Thyroid gland (tissue), 4 donors: ENCODE results near the gene HID1.

ENCODE experiments used
- POLR2A ChIP-seq, 2 donors: fragments of 450-650 bp; IDR thresholded peaks; one replicate each; pipeline ENCODE4 v1.6.1; 2017; ENCODE audit warnings: antibody characterized with exemption in 2 of 2, mild to moderate bottlenecking in 2 of 2, moderate library complexity in 1 of 2
- TF ChIP-seq, protein P1 (sequence below), 6 experiments: fragments of 200-600 bp in 3 of 6; fragments of 450-650 bp in 3 of 6; sonication (generic) in 3 of 6; IDR thresholded peaks; one replicate each; pipeline ENCODE4 v1.5.1; 2016 to 2019; ENCODE audit warnings: antibody characterized with exemption in 6 of 6, mild to moderate bottlenecking in 2 of 6, inconsistent platforms in 1 of 6, moderate library complexity in 1 of 6

DNA sequence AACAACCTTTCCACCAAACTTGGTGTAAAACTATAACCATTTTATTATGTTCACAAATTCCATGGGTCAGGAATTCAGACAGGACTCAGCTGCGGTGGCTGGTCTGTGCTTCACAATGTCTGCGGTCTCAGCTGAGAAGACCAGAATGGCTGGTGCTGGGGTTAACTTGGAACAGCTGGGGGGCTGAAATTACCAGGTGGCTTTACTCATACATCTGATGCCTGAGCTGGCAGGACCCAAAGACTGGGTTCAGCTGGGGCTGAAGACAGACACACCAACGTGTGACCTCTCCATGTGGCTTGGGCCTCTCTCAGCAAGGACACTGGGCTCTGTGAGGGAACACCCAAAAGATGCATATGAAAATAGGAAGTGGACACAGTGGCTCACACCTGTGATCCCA is 5.7 kb upstream of the HID1 start:
- TF ChIP-seq POLR2A (IDR thresholded peaks at IDR 0.05): no peak
- TF ChIP-seq, protein P1, sequence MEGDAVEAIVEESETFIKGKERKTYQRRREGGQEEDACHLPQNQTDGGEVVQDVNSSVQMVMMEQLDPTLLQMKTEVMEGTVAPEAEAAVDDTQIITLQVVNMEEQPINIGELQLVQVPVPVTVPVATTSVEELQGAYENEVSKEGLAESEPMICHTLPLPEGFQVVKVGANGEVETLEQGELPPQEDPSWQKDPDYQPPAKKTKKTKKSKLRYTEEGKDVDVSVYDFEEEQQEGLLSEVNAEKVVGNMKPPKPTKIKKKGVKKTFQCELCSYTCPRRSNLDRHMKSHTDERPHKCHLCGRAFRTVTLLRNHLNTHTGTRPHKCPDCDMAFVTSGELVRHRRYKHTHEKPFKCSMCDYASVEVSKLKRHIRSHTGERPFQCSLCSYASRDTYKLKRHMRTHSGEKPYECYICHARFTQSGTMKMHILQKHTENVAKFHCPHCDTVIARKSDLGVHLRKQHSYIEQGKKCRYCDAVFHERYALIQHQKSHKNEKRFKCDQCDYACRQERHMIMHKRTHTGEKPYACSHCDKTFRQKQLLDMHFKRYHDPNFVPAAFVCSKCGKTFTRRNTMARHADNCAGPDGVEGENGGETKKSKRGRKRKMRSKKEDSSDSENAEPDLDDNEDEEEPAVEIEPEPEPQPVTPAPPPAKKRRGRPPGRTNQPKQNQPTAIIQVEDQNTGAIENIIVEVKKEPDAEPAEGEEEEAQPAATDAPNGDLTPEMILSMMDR (IDR thresholded peaks at IDR 0.05): no peak
